Peyer's patch (tissue), 4 donors: ENCODE results near the gene SRP19.

Experiments
- POLR2A ChIP-seq, 2 donors: fragments of 450-650 bp; IDR thresholded peaks; one replicate each; pipeline ENCODE4 v1.5.1; 2017; ENCODE audit warnings: antibody characterized with exemption in 2 of 2, mild to moderate bottlenecking in 2 of 2, moderate library complexity in 2 of 2
- TF ChIP-seq, protein P1 (sequence below), 6 experiments: fragments of 450-650 bp in 4 of 6; fragments of 200-600 bp in 2 of 6; sonication (generic) in 1 of 6; IDR thresholded peaks; one replicate each; pipeline ENCODE4 v1.5.1; 2017 to 2019; ENCODE audit warnings: antibody characterized with exemption in 6 of 6, mild to moderate bottlenecking in 3 of 6, moderate library complexity in 1 of 6

DNA sequence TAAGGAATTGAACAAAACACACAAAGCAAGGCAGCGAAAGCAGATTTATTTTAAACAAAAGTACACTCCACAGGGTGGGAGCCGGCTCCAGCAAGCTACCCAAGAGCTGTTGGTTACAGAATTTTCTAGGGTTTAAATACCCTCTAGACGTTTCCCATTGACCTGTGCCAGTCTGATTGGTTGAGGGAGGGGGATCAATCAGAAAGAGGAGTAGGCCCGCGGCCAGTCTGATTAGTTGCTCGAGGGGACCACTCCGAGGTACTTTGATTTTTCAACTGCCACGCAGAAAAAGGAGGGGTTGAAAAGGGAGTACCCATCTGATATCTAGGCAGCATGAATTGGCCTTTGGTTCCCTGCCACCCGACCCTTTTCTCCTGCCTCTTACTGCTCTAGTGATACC lies 998 bp downstream of the SRP19 start:
- TF ChIP-seq, protein P1, sequence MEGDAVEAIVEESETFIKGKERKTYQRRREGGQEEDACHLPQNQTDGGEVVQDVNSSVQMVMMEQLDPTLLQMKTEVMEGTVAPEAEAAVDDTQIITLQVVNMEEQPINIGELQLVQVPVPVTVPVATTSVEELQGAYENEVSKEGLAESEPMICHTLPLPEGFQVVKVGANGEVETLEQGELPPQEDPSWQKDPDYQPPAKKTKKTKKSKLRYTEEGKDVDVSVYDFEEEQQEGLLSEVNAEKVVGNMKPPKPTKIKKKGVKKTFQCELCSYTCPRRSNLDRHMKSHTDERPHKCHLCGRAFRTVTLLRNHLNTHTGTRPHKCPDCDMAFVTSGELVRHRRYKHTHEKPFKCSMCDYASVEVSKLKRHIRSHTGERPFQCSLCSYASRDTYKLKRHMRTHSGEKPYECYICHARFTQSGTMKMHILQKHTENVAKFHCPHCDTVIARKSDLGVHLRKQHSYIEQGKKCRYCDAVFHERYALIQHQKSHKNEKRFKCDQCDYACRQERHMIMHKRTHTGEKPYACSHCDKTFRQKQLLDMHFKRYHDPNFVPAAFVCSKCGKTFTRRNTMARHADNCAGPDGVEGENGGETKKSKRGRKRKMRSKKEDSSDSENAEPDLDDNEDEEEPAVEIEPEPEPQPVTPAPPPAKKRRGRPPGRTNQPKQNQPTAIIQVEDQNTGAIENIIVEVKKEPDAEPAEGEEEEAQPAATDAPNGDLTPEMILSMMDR (IDR thresholded peaks at IDR 0.05), result no peak
- no peak for TF ChIP-seq POLR2A (IDR thresholded peaks at IDR 0.05)
